ENCODE results near the gene TALDO1.

GRCh38 chr11:794766-795633 is 47.7 kb downstream of the TALDO1 start:
- TF ChIP-seq CTCF (IDR thresholded peaks at IDR 0.05) (no peak), EZH2phosphoT487 (IDR thresholded peaks at IDR 0.05; ENCODE audit: borderline replicate concordance, low read depth) (no peak)

Data from SK-N-SH (cell line).